GM19463 (cell line): Measurements from ENCODE around the gene KANSL3.
A peak's percentile ranks its signal among the peaks of the same experiment; 100 is the strongest.
"Not testable (repeated sequence)": the region's sequence is repeated elsewhere in the genome, so short reads cannot be mapped to it uniquely, and the experiment has no call there.

Experiments
- ATAC-seq: cut with Tn5 transposase; IDR thresholded peaks from one replicate; pipeline ENCODE4 v1.9.1; 2021; ENCODE audit warnings: mild to moderate bottlenecking, moderate library complexity; ENCODE audit not compliant: unreplicated experiment

KANSL3 gene

GRCh38 chr2:96638144-96639121, at the start of gene KANSL3:
TSS of gene KANSL3 (minus strand) at chr2:96638312. CDS start at chr2:96637135, 1,177 bp downstream.
- ATAC-seq: peak; percentile 71

GRCh38 chr2:96687266-96687665, 49.2 kb upstream of the KANSL3 start:
- no peak for ATAC-seq

- ATAC-seq: no peak
Observed at GRCh38 chr2:96685577-96686459, 47.7 kb upstream of the KANSL3 start.

GRCh38 chr2:96684883-96685576, 46.9 kb upstream of the KANSL3 start:
- no peak for ATAC-seq

GRCh38 chr2:96683972-96684820, 46.1 kb upstream of the KANSL3 start:
- no peak for ATAC-seq

- no peak for ATAC-seq
Observed at GRCh38 chr2:96683307-96683706, 45.2 kb upstream of the KANSL3 start.

GRCh38 chr2:96681540-96681939, 43.4 kb upstream of the KANSL3 start:
- no peak for ATAC-seq

GRCh38 chr2:96680561-96681141, 42.5 kb upstream of the KANSL3 start:
- no peak for ATAC-seq

- no peak for ATAC-seq
Observed at GRCh38 chr2:96679848-96680247, 41.7 kb upstream of the KANSL3 start.

- ATAC-seq: no peak
Observed at GRCh38 chr2:96669539-96670215, 31.6 kb upstream of the KANSL3 start.

- ATAC-seq: no peak
Observed at GRCh38 chr2:96668771-96669170, 30.7 kb upstream of the KANSL3 start.

- ATAC-seq: not testable (repeated sequence)
Observed at GRCh38 chr2:96665717-96666116, 27.6 kb upstream of the KANSL3 start.

GRCh38 chr2:96665083-96665569, 27.0 kb upstream of the KANSL3 start:
- ATAC-seq: no peak

- ATAC-seq: no peak
Observed at GRCh38 chr2:96664366-96664925, 26.3 kb upstream of the KANSL3 start.

- no peak for ATAC-seq
Observed at GRCh38 chr2:96663829-96664228, 25.7 kb upstream of the KANSL3 start.

GRCh38 chr2:96663177-96663576, 25.1 kb upstream of the KANSL3 start:
- no peak for ATAC-seq

- ATAC-seq: no peak
Observed at GRCh38 chr2:96662360-96662759, 24.2 kb upstream of the KANSL3 start.

GRCh38 chr2:96661324-96661723, 23.2 kb upstream of the KANSL3 start:
- ATAC-seq: no peak

GRCh38 chr2:96656540-96656939, 18.4 kb upstream of the KANSL3 start:
- no peak for ATAC-seq
